ENCODE data around the gene HEBP1. TPM values are rescaled to one million over a fixed set of nuclear protein-coding genes. Genes with fewer than 3 reads are reported as not detected.

The HEBP1 gene
- total and polyA plus RNA-seq, 7 donors = 32.1 to 85.8 (median 44.9) TPM

GRCh38 chr12:12927211-12928079 lies 72.6 kb downstream of the HEBP1 start:
- Histone ChIP-seq H3K4me3 (peak overlapping the region in 1 of 4 donors; percentile 26), H3K9me3 (no peaks in the 10 kb centered on the region), H3K27ac (no peak overlapping the region), H3K27me3 (no peaks in the 10 kb centered on the region), H3K4me1 (no peaks in the 10 kb centered on the region), H3K36me3 (no peaks in the 10 kb centered on the region)
- DNase-seq = peak; percentile 68
- intact Hi-C loops (cut with DNase I) = no loop called here
- TF ChIP-seq POLR2A (IDR thresholded peaks at IDR 0.05) (no peak), EP300 (IDR thresholded peaks at IDR 0.05) (no peak), CTCF (IDR thresholded peaks at IDR 0.05) (no peak), POLR2AphosphoS5 (IDR thresholded peaks at IDR 0.05) (no peak)
- WGBS, 2 donors = 23 to 69% methylated on average over 27 of the region's 27 CpGs

GRCh38 chr12:12926571-12927071 lies 73.4 kb downstream of the HEBP1 start:
- no peak overlapping the region for H3K4me3 ChIP-seq
- DNase-seq = no peak
- WGBS, 2 donors = 85 to 90% methylated on average over 18 of the region's 18 CpGs
- H3K27me3 ChIP-seq = no peaks in the 10 kb centered on the region
- H3K9me3 ChIP-seq = no peaks in the 10 kb centered on the region
- H3K4me1 ChIP-seq = no peaks in the 10 kb centered on the region
- no peak overlapping the region for H3K27ac ChIP-seq
- intact Hi-C loops (cut with DNase I) = no loop called here
- no peaks in the 10 kb centered on the region for H3K36me3 ChIP-seq
- no peak for TF ChIP-seq EP300 (IDR thresholded peaks at IDR 0.05)
- no peak for TF ChIP-seq POLR2AphosphoS5 (IDR thresholded peaks at IDR 0.05)
- no peak for TF ChIP-seq CTCF (IDR thresholded peaks at IDR 0.05)
- no peak for TF ChIP-seq POLR2A (IDR thresholded peaks at IDR 0.05)

GRCh38 chr12:12925388-12925787 lies 74.7 kb downstream of the HEBP1 start:
- intact Hi-C loops (cut with DNase I) = no loop called here
- no peak overlapping the region for H3K4me3 ChIP-seq
- no peak for TF ChIP-seq CTCF (IDR thresholded peaks at IDR 0.05)
- H3K36me3 ChIP-seq = no peaks in the 10 kb centered on the region
- H3K9me3 ChIP-seq = no peaks in the 10 kb centered on the region
- H3K4me1 ChIP-seq = no peaks in the 10 kb centered on the region
- no peak for DNase-seq
- WGBS, 2 donors = 64 to 82% methylated on average over 1 of the region's 1 CpG
- no peak overlapping the region for H3K27ac ChIP-seq
- no peaks in the 10 kb centered on the region for H3K27me3 ChIP-seq

Small RNAs within 50 kb of the gene (small RNA-seq; reads per million reads assigned to genes)
- gene RF00604 = 0 reads per million in 3 donors

Other genes with a start within 250 kb of the HEBP1 start
- gene APOLD1, start 214.6 kb downstream of the HEBP1 start, total RNA-seq = 10 to 100 TPM; 13.9 to 24.8 (median 19.9) TPM
- gene APOLD1, start 214.6 kb downstream of the HEBP1 start, polyA plus RNA-seq = 1 to 10 TPM in 2 of 3 donors, under 1 TPM in 1; 0.46 to 8.0 (median 6.0) TPM
- gene DDX47, start 186.9 kb downstream of the HEBP1 start, total RNA-seq = 10 to 100 TPM; 42.9 to 56.9 (median 49.7) TPM
- 10 to 100 TPM; 22.8 to 33.3 (median 26.1) TPM for gene DDX47, start 186.9 kb downstream of the HEBP1 start, polyA plus RNA-seq
- 10 to 100 TPM in 1 of 4 donors, 1 to 10 TPM in 3; 2.1 to 11.4 (median 2.8) TPM for gene GPRC5A, start 108.7 kb downstream of the HEBP1 start, total RNA-seq
- 10 to 100 TPM; 13.8 to 75.5 (median 30.5) TPM for gene GPRC5A, start 108.7 kb downstream of the HEBP1 start, polyA plus RNA-seq
- gene GPRC5D, start 48.1 kb downstream of the HEBP1 start, total RNA-seq = not detected
- gene GPRC5D, start 48.1 kb downstream of the HEBP1 start, polyA plus RNA-seq = under 1 TPM in 1 of 3 donors, not detected in 2; 0.16 TPM
- 1 to 10 TPM; 2.9 to 5.0 (median 4.7) TPM for gene FAM234B, start 44.1 kb upstream of the HEBP1 start, total RNA-seq
- 1 to 10 TPM in 1 of 3 donors, under 1 TPM in 2; 0.60 to 1.1 (median 0.69) TPM for gene FAM234B, start 44.1 kb upstream of the HEBP1 start, polyA plus RNA-seq
- gene GSG1, start 103.4 kb upstream of the HEBP1 start, total RNA-seq = not detected
- gene GSG1, start 103.4 kb upstream of the HEBP1 start, polyA plus RNA-seq = not detected
- 100 to 1,000 TPM in 2 of 4 donors, 10 to 100 TPM in 2; 72.1 to 172 (median 94.2) TPM for gene EMP1, start 196.5 kb upstream of the HEBP1 start, total RNA-seq
- 100 to 1,000 TPM in 1 of 3 donors, 10 to 100 TPM in 2; 25.8 to 153 (median 34.7) TPM for gene EMP1, start 196.5 kb upstream of the HEBP1 start, polyA plus RNA-seq

Data from sigmoid colon (tissue), 7 donors.